Body of pancreas (tissue), 4 donors: Measurements from ENCODE around the gene TMEM269. TPM values are rescaled to one million over a fixed set of nuclear protein-coding genes. Genes with fewer than 3 reads are reported as not detected.

Experiments used
- ATAC-seq: fragments of 150-250 bp; one replicate; pipeline ENCODE4 v1.9.1; 2016
- DNase-seq, 4 donors: peaks; one replicate each; pipeline ENCODE4 v3.0.0-alpha.2; 2019
- H3K27ac ChIP-seq, 4 donors: fragments of 200-600 bp; sonication (generic); 1 replicate in 3 of 4; 2 replicates in 1 of 4; pipeline versions ENCODE4 v1.5.1 to v1.6.1; 2016 to 2019; ENCODE audit warnings: mild to moderate bottlenecking in 1 of 4, mixed read lengths in 1 of 4, moderate library complexity in 1 of 4
- H3K27me3 ChIP-seq, 2 donors: fragments of 200-600 bp; sonication (generic); one replicate each; pipeline ENCODE4 v1.6.0; 2016; ENCODE audit warnings: mild to moderate bottlenecking in 1 of 2
- H3K36me3 ChIP-seq, 2 donors: fragments of 200-600 bp; sonication (generic); replicated peaks in 1 of 2; 2 replicates each; pipeline ENCODE4 v1.5.1; 2016; ENCODE audit warnings: low read depth in 2 of 2; ENCODE audit not compliant: insufficient read depth in 1 of 2
- H3K4me1 ChIP-seq: fragments of 200-600 bp; sonication (generic); one replicate; pipeline ENCODE4 v1.6.0; 2016
- H3K4me3 ChIP-seq, 2 donors: fragments of 200-600 bp; sonication (generic); 1 replicate in 1 of 2; 2 replicates in 1 of 2; pipeline ENCODE4 v1.5.1; 2016 to 2019
- H3K9me3 ChIP-seq, 3 donors: fragments of 200-600 bp; sonication (generic); 1 replicate in 2 of 3; 2 replicates in 1 of 3; pipeline ENCODE4 v1.5.1; 2016
- POLR2A ChIP-seq, 3 donors: fragments of 450-650 bp; IDR thresholded peaks; one replicate each; pipeline ENCODE4 v1.6.1; 2016; ENCODE audit warnings: antibody characterized with exemption in 3 of 3, mild to moderate bottlenecking in 2 of 3
- WGBS, 2 donors: methylation state at CpG; one replicate each; pipeline ENCODE4 v1.1.5; 2017; 5-methylcytosine and 5-hydroxymethylcytosine counted together
- intact Hi-C: fragments of 100-400 bp; cut with DNase I; formaldehyde crosslinking; loops from one replicate; pipeline ENCODE4 v1.15.1; 2023
- total RNA-seq, 2 donors: library from RNA; depleted of rRNA; stranded (reverse); fragments of >200 nt; gene quantifications; one replicate each; pipeline ENCODE4 v1.1.0, GENCODE V29; 2016
- TF ChIP-seq, protein P1 (sequence below), 7 experiments: fragments of 450-650 bp in 4 of 7; fragments of 200-600 bp in 3 of 7; sonication (generic) in 3 of 7; IDR thresholded peaks; one replicate each; pipeline ENCODE4 v1.5.1; 2016 to 2019; ENCODE audit warnings: antibody characterized with exemption in 7 of 7

TMEM269 gene
- total RNA-seq, 2 donors from 2014 or later, result not detected

DNA sequence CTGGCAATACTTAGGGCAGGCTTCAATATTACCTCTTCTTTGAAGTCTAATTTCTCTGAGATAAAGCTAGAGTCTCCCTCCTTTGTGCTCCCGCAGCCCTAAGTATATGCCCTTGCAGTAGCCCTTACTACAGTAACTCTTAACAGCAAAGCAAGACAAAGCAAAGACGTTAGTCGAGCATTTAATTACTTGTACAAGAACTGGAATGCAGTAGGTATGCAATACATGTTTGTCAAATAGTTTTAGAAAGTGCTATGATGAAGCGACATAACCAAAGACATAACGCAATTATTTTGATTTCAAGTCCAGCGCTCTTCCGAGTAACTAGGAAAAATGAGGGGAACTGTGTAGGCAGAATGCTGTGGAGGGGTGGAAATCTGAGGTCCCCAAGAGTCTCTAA lies 19.5 kb upstream of the TMEM269 start:
- intact Hi-C loops, result loop anchor here (10.0 kb wide), 1 partner anchor 90 kb away; no protein-coding TSS in a partner anchor
- 16 to 18% methylated on average over 7 of the region's 7 CpGs for WGBS, 2 donors
- DNase-seq, result no peak
- Histone ChIP-seq H3K4me1 (peaks cover 28% of the 10 kb centered on the region), H3K36me3 (no peaks in the 10 kb centered on the region), H3K27ac (no peak overlapping the region), H3K9me3 (no peaks in the 10 kb centered on the region), H3K27me3 (no peaks in the 10 kb centered on the region), H3K4me3 (no peak overlapping the region)
- no peak for ATAC-seq
- no peak for TF ChIP-seq POLR2A (IDR thresholded peaks at IDR 0.05)
- TF ChIP-seq, protein P1, sequence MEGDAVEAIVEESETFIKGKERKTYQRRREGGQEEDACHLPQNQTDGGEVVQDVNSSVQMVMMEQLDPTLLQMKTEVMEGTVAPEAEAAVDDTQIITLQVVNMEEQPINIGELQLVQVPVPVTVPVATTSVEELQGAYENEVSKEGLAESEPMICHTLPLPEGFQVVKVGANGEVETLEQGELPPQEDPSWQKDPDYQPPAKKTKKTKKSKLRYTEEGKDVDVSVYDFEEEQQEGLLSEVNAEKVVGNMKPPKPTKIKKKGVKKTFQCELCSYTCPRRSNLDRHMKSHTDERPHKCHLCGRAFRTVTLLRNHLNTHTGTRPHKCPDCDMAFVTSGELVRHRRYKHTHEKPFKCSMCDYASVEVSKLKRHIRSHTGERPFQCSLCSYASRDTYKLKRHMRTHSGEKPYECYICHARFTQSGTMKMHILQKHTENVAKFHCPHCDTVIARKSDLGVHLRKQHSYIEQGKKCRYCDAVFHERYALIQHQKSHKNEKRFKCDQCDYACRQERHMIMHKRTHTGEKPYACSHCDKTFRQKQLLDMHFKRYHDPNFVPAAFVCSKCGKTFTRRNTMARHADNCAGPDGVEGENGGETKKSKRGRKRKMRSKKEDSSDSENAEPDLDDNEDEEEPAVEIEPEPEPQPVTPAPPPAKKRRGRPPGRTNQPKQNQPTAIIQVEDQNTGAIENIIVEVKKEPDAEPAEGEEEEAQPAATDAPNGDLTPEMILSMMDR (IDR thresholded peaks at IDR 0.05), result no peak

DNA sequence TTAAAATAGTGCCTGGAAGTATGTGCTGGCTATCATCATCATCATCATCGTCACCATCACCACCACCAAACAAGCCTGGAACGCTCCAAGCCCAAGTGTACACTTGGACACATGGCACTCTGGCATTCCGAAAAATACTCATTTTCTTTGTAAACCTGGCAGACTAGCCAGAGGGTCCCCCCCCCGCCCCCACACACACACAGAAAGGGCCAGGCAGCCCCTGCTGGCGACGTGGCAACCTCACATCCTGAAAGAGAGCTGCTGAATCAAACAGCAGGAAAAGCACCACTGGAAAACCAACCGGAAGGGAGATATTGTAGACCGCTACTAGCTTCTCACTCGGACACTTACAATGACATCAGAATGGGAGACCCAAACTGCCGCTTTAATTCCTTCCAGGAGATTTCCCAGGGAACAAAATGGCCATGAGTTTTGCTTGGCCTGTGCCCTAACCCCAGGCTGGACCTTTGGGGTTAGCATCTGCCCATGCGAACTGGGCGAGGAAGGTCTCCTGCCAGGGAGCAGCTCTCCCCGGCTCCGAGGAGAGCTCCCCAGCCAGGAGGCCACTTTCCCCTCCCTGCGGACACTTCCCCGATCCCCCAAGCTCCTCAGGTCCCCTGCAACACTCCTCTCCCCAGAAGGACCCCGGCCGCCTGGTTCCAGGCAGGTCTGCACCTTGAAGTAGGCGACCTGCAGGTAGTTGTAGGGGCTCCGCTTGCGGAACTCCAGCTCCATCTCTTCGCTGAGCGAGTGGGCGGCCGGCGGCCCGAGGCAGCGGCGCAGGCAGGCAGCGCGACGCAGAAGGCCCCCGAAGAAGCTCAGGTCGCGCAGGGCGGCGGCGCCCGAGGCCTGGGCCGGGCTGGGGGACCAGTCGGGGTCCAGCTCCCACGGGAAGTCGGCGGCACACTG lies 18.7 kb upstream of the TMEM269 start:
- intact Hi-C loops, result loop anchor here (10.0 kb wide), 1 partner anchor 91 kb away; no protein-coding TSS in a partner anchor
- no peaks in the 10 kb centered on the region for H3K27me3 ChIP-seq
- peaks cover 28% of the 10 kb centered on the region for H3K4me1 ChIP-seq
- ATAC-seq (peak; percentile 6), DNase-seq (peak; percentile 26 to 48 (median 36))
- no peaks in the 10 kb centered on the region for H3K9me3 ChIP-seq
- no peaks in the 10 kb centered on the region for H3K36me3 ChIP-seq
- H3K4me3 ChIP-seq, result peak overlapping the region; percentile 48 to 96
- 0% methylated on average over 15 to 44 of the region's 44 CpGs for WGBS, 2 donors
- no peak for TF ChIP-seq POLR2A (IDR thresholded peaks at IDR 0.05)
- TF ChIP-seq, protein P1 (IDR thresholded peaks at IDR 0.05), result peak in 5 of 7 experiments; percentile 21 to 56 (median 45)
- H3K27ac ChIP-seq, result peak overlapping the region in 3 of 4 donors; percentile 46 to 92 (median 84)

DNA sequence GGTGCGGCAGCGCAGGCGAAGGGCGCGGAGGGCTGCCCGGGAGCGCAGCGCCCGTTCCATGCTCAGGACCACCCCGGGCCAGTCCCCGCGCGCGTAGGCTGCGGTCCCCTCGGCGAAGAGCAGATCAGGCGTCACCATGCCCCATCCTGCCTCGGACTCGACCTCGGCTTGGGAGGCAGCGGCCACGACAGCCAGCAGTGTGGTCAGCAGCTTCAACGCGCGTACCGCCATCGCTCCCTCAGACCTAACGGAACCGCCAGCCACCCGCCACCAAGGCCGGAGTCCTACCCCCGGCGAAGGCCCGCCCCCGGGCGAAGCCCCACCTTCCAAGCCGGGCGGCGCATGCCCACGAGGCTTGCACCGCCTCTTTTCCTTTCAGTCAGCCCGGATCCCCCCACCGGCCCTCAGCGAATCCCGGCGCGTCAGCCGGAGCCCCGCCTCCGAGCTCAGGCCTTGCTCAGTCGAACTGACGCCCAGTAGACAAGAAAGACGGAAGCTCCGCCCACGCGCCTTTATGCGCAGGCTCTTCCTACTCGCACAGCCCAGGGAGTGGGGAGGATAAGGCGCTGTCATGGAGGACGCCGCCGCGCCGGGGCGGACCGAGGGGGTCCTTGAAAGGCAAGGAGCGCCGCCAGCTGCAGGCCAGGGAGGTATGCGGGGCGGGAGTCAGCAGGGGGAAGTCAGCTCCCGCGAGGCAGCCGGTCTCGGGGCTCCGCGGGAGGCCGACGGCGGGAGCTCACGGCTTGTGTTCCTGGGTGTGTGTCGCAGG lies 17.9 kb upstream of the TMEM269 start, which contains the start of the genes C1orf50 and P3H1:
Gene C1orf50 (plus strand): TSS at position 509 of the 769 bp plus-strand sequence. CDS start 63 bp downstream, at position 572.
Gene P3H1 (minus strand): TSS at position 288 of the 769 bp plus-strand sequence. CDS start 57 bp downstream, at position 231.
- no peaks in the 10 kb centered on the region for H3K27me3 ChIP-seq
- 0% methylated on average over 19 to 82 of the region's 82 CpGs for WGBS, 2 donors
- H3K36me3 ChIP-seq, result no peaks in the 10 kb centered on the region
- peak; percentile 98 for ATAC-seq
- H3K4me3 ChIP-seq, result peak within 1 kb of the TSS; percentile 88 to 96
- H3K4me1 ChIP-seq, result peaks cover 28% of the 10 kb centered on the region
- intact Hi-C loops, result loop anchor here (10.0 kb wide), 1 partner anchor 92 kb away; no protein-coding TSS in a partner anchor
- no peaks in the 10 kb centered on the region for H3K9me3 ChIP-seq
- peak; percentile 100 for DNase-seq
- TF ChIP-seq, protein P1 (IDR thresholded peaks at IDR 0.05), result no peak
- TF ChIP-seq POLR2A (IDR thresholded peaks at IDR 0.05), result peak; percentile 84 to 93 (median 93)
- H3K27ac ChIP-seq, result peak within 1 kb of the TSS; percentile 65 to 92 (median 78)

DNA sequence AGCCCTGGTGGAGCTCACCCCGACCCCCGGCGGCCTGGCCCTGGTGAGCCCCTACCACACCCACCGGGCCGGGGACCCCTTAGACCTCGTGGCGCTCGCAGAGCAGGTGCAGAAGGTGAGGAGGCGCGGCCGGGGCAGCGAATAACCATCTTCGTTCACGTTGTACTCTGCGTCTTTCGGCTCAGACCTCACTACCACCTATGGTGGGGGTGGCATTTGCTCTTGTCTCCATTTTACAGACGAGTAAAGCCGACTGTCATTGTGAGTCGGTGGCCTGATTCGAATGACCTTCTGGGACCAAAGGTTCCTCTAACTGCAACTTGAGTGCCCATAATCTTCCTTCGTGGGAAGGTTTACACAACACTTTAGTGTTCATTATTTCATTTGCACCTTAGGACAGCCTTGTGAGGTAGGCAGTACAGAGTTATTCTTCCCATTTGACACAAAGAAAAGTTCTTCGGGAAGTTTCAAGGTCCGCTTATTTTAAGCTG lies 17.2 kb upstream of the TMEM269 start:
- no peaks in the 10 kb centered on the region for H3K27me3 ChIP-seq
- 1 to 2% methylated on average over 15 to 23 of the region's 23 CpGs for WGBS, 2 donors
- H3K4me1 ChIP-seq, result peaks cover 28% of the 10 kb centered on the region
- no peaks in the 10 kb centered on the region for H3K9me3 ChIP-seq
- TF ChIP-seq POLR2A (IDR thresholded peaks at IDR 0.05), result no peak
- TF ChIP-seq, protein P1 (IDR thresholded peaks at IDR 0.05), result no peak
- ATAC-seq (peak; percentile 5), DNase-seq (no peak)
- peak overlapping the region; percentile 65 to 92 (median 78) for H3K27ac ChIP-seq
- no peaks in the 10 kb centered on the region for H3K36me3 ChIP-seq
- intact Hi-C loops, result loop anchor here (10.0 kb wide), 1 partner anchor 93 kb away; no protein-coding TSS in a partner anchor
- H3K4me3 ChIP-seq, result peak overlapping the region; percentile 88 to 95
